ENCODE results near the gene MFSD12. TPM values are rescaled to one million over a fixed set of nuclear protein-coding genes. Genes with fewer than 3 reads are reported as not detected.
"Not testable (repeated sequence)": the region's sequence is repeated elsewhere in the genome, so short reads cannot be mapped to it uniquely, and the experiment has no call there.

The MFSD12 gene
- total RNA-seq, 1 experiment from 2014 or later = 177 TPM

DNA sequence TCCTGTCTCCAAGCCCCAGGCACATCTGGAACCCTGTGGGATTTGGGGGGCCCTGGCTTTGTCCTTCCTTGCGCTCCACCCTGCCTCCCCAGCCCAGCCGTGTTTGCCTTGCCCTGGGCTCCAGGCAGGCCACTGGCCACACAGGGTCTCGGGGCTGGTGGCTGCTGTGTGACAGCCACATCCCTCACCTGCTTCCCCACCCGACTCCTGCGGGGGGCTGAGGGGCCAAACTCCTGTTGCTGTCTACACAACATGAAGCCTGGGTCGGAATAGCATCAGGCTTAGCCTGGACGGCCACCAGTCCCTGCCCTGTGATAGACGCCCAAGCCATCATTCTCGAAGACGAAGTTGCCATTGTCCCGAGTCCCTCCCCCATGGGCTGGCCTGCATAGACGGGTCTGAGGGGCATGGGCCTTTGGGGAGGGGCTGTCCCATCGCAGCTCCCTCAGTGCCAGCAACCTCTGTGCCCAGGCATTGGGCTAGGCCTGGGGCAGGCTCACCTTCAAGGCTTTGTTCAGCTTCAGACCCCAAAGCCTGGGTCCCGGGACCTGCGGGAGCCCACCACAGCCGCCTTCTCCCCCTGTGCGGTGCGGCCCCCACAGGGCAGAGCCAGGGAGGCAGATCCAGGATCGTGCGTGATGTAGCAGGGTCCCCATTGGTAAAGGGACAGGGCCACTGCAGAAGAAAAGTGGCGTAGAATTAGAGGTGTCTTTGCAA, 33.9 kb downstream of the MFSD12 start:
- no peak for DNase-seq (ENCODE audit: low spot score)

DNA sequence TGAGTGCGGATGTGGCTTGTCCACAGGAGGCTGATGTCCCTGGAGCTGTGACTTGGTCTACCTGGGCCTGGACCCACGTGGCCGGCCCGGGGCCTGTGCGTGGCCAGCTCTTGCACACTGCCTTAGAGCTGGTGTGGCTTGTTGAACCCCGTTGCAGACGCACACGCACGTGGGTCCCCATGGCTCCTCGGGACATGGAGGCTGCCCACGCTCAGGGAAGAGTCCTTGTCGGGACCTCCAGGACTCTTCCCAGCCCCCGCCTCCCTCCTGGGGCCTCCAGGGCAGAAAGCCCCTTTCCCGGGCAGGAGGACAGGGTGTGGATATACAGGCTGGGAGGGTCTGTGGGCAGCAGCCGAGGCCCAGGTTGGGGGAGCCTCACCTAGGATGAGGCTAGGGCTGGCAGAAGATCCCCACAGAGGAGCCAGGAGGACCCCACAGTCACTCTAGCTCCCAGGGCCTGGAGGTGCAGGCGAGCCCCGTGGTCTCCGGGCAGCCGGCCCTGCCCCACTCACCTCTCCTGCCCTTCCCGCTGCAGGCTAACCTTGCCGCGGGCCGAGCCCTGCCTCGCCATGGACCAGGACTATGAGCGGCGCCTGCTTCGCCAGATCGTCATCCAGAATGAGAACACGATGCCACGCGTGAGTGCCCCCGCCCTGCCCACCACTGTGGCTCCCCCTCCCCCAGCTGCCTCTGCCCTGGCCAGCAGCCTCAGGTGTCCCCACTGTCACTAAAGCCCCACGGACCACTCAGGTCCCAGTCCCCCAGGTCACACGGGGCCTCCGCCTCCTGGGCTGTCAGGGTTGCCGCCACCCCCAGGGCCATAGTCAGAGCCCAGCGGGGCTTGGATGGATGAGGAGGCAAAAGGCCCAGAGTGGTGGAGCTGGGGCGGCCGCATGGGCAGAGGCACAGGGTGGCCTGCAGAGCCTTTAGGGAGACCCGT, 34.7 kb downstream of the MFSD12 start:
- DNase-seq (ENCODE audit: low spot score) = no peak

DNA sequence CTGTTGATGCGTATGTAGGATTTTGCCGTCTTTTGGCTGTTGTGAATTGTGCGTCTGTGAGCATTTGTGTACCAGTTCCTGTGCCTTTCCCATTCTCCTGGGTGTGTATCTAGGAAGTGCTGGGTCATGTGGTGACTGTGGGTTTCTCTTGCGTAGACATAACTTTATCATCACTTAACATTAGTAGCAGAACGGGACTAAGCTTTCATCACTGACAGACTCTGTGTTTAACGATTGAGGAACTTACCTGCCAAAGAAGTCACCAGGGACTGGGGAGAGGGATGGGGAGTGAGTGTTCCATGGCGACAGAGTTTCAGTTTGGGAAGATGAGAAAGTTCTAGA, 36.3 kb downstream of the MFSD12 start:
- DNase-seq (ENCODE audit: low spot score) = no peak

- no peak for DNase-seq (ENCODE audit: low spot score)
These were observed 37.0 kb downstream of the MFSD12 start for GRCh38 chr19:3520166-3521103.

DNA sequence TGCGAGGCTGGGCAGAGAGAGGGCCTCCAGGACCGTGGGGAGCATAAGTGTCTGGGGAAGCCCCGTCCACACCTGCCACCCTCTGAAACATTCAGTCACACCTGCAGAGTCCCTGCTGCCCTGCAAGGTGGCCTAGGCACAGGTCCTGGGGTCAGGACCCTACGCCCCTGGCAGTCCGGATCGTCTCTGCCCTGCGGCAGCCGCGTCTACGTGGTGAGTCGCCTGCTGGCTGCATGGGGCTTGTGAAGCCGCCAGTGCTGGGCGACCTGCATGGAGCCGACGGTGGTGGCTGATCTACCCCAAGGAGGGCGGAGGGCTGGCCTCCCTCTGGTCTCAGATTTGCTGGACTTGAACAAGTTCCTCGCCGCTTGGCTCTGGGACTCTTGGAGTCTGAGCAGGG, 38.3 kb downstream of the MFSD12 start:
- DNase-seq (ENCODE audit: low spot score) = no peak

GRCh38 chr19:3518659-3519058, 38.7 kb downstream of the MFSD12 start:
- DNase-seq (ENCODE audit: low spot score) = no peak

GRCh38 chr19:3518255-3518654, 39.1 kb downstream of the MFSD12 start:
- DNase-seq (ENCODE audit: low spot score) = no peak

DNA sequence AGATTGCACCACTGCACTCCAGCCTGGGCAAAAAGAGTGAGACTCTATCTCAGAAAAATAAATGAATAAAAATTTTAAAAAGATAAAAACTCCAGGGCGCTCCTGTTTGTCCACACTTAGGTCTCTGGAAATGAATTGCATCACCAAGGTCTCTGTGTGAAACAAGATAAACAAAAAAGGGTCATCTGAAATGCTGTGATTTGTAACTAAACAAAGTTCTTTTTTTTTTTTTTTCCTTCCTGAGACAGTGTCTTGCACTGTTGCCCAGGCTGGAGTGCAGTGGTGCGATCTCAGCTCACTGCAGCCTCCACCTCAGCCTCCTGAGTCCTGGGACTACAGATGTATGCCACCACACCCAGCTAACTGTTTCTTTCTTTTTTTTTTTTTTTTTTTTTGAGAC, 39.7 kb downstream of the MFSD12 start:
- no peak for DNase-seq (ENCODE audit: low spot score)

GRCh38 chr19:3516675-3517207, 40.6 kb downstream of the MFSD12 start:
- no peak for DNase-seq (ENCODE audit: low spot score)

- DNase-seq (ENCODE audit: low spot score) = no peak
These were observed 41.4 kb downstream of the MFSD12 start for GRCh38 chr19:3515891-3516422.

DNA sequence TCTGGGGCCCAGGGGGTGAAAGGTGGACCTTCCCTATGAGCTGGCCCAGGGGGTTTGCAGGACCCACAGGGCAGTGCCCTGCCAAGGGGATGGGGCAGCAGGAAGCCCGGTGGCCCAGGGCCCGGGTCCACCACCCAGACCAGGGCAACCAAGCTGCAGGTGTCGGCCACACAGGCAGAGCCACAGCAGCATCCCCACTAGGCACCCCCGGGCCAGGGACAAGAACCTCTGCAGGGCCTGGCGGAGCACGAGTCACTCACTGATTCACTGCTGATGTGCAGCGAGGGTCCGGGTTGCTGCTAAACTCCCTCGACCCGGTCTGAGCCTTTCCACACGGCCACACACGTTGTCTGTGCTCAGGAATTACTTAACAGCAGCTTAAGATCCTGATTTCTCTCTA, 42.5 kb downstream of the MFSD12 start:
- DNase-seq (ENCODE audit: low spot score) = no peak

DNA sequence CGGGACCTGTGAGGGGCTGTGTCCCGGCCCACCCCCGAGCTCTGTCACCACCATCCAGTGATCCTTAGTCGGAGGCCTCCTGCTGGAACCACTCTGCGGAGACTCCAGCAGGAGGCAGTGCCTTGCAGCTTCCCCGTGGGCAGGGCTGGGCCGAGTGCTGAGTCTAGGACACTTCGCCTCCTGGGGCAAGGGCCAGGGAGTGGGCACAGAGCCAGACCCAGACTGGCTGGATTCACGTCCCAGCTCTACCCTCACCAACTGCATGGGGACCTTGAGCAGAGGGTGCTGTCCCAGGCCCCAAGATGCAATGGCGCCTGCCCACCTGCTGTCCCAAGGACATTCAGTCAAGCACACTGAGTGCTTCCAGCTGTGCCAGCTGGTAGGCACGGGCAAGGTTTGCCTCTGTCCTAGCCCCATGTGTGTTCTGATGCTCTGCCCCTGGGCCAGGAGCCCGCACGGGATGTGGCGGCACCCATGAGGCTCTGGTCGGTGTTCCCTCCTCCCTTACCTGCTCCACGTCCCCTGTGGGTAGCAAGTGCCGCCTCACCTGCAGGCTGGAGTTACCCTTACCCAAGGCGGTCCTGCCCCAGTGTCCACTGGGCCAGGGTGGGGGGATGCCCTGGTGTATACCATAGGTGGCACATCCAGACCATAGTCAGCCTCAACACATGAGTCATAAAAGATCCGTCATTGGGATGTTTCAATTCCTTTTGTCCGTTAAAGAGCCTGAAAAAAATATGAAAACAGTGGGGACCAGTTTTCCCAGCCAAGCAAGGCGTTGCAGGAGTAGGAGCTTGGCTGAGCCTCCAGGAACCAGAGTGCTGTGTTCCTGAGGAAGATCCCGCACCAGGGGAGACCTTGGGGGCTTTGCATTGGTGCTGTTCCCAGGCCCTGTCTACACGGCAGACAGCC, 43.9 kb downstream of the MFSD12 start:
- no peak for DNase-seq (ENCODE audit: low spot score)

- no peak for DNase-seq (ENCODE audit: low spot score)
These were observed 44.7 kb downstream of the MFSD12 start for GRCh38 chr19:3512562-3513228.

GRCh38 chr19:3511506-3512251, 45.7 kb downstream of the MFSD12 start:
- DNase-seq (ENCODE audit: low spot score) = no peak

DNA sequence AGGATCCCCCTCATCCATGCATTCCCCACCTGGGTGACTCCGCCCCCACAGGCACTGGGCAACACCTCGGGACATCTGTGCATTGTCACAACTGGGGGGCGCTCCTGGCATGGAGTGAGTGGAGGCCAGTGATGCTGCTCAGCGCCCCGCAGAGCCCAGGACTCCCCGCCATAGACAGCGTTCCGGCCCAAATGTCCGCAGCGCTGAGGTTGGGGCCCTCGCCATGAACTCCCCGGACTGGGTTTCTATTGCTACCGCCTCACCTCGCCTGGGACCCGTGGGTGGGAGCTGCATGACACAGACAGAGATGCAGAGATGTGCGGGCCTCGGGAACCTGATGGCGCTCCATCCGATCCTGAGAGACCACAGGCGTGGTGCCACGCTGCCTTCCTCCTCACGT, 46.7 kb downstream of the MFSD12 start:
- no peak for DNase-seq (ENCODE audit: low spot score)

- DNase-seq (ENCODE audit: low spot score) = no peak
These were observed 47.8 kb downstream of the MFSD12 start for GRCh38 chr19:3509566-3509989.

DNA sequence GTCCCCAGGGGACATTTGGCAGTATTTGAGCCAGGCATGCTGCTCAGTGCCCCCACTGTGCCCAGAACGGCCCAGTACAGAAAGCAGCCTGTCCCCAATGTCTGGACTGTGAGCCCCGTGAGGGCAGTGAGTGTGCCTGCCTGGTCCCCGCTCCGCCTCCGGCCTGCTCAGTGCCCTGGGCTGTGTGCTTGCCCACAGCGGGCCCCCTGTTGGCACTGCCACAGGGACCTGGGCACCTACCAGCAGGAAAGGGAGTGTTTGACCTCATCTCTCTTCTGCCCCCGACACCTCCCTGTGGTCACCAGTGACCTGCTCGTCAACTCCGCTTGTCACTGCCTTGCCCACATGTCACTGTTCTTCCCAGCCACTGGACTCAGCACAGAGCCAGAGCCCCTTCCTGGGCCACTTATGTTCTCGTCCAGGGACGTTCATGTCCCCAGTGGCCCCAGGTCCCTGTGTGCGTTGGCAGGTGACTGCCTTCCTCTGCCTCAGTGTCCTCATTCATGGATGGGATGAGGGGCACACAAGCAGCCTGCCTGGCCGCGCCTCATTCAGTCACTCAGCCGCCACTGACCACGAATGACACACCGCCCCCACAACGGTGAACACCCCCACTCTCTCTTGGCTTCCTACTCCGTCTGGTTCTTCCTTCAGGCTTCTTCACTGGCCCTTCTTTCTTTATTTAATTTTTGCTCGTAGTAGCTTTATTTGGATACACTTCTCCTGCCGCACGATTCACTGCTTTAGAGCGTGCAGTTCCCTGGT, 48.4 kb downstream of the MFSD12 start:
- no peak for DNase-seq (ENCODE audit: low spot score)

DNA sequence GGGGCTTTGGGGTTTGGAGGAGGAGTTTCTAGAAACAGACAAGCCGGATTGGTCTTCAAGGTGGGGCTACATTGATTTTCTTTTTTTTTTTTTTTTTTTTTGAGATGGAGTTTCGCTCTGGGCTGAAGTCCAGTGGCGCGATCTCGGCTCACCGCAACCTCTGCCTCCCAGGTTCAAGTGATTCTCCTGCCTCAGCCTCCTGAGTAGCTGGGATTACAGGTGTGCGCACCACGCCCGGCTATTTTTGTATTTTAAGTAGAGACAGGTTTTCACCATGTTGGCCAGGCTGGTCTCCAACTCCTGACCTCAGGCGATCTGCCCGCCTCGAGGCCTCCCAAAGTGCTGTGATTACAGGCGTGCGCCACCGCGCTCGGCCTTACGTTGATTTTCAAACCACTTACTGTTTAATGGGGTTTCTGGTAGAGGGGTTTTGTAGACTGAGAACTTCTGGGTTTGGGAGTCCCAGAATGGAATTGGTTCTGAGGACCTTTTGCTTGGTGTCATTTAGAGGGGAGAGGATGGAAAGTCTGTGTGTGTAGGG, 49.2 kb downstream of the MFSD12 start:
- DNase-seq (ENCODE audit: low spot score) = not testable (repeated sequence)

All from HT-29 (cell line).